ENCODE data around the gene TARS3. TPM values are rescaled to one million over a fixed set of nuclear protein-coding genes. Genes with fewer than 3 reads are reported as not detected.
"Not testable (repeated sequence)": the region's sequence is repeated elsewhere in the genome, so short reads cannot be mapped to it uniquely, and the experiment has no call there.

Gene TARS3
- total RNA-seq (2014; rRNA removed; shearing (Covaris generic)): 10.8 and 10.9 TPM in 2 replicates
- polyA plus RNA-seq (2015; cell fraction: cytosol; rRNA removed): 6.1 and 6.9 TPM in 2 replicates
- polyA plus RNA-seq (2015; cell fraction: nucleus; rRNA removed): 8.5 and 10.8 TPM in 2 replicates

GRCh38 chr15:101723874-101724674 lies at the start of gene TARS3:
TARS3 (minus strand) TSS chr15:101724473; CDS start chr15:101724387, 86 bp downstream.
- in situ Hi-C loops (cut with HindIII; ENCODE audit: low pct_unique_long_range_greater_than_20kb, low sequenced_read_pairs): no loop called here

GRCh38 chr15:101773496-101774100 lies 49.3 kb upstream of the TARS3 start:
- in situ Hi-C loops (cut with HindIII; ENCODE audit: low pct_unique_long_range_greater_than_20kb, low sequenced_read_pairs): no loop called here
- DNase-seq (ENCODE audit: low read depth, low spot score): peak; percentile 17

More at GRCh38 chr15:101723874-101724674, at the start of gene TARS3:
- DNase-seq (ENCODE audit: low read depth, low spot score): peak; percentile 87

GRCh38 chr15:101772921-101773320 lies 48.6 kb upstream of the TARS3 start:
- DNase-seq (ENCODE audit: low read depth, low spot score): no peak
- in situ Hi-C loops (cut with HindIII; ENCODE audit: low pct_unique_long_range_greater_than_20kb, low sequenced_read_pairs): no loop called here

- DNase-seq (ENCODE audit: low read depth, low spot score); in situ Hi-C loops (cut with HindIII; ENCODE audit: low pct_unique_long_range_greater_than_20kb, low sequenced_read_pairs): not testable (repeated sequence)
Measured at GRCh38 chr15:101767083-101767640, 42.9 kb upstream of the TARS3 start.

- no peak for DNase-seq (ENCODE audit: low read depth, low spot score)
- in situ Hi-C loops (cut with HindIII; ENCODE audit: low pct_unique_long_range_greater_than_20kb, low sequenced_read_pairs): no loop called here
Measured at GRCh38 chr15:101765772-101766456, 41.6 kb upstream of the TARS3 start.

- DNase-seq (ENCODE audit: low read depth, low spot score); in situ Hi-C loops (cut with HindIII; ENCODE audit: low pct_unique_long_range_greater_than_20kb, low sequenced_read_pairs): not testable (repeated sequence)
Measured at GRCh38 chr15:101765340-101765671, 41.0 kb upstream of the TARS3 start.

GRCh38 chr15:101764669-101765339 lies 40.5 kb upstream of the TARS3 start:
- DNase-seq (ENCODE audit: low read depth, low spot score); in situ Hi-C loops (cut with HindIII; ENCODE audit: low pct_unique_long_range_greater_than_20kb, low sequenced_read_pairs): not testable (repeated sequence)

- DNase-seq (ENCODE audit: low read depth, low spot score); in situ Hi-C loops (cut with HindIII; ENCODE audit: low pct_unique_long_range_greater_than_20kb, low sequenced_read_pairs): not testable (repeated sequence)
Measured at GRCh38 chr15:101746716-101747082, 22.4 kb upstream of the TARS3 start.

GRCh38 chr15:101734837-101735236 lies 10.6 kb upstream of the TARS3 start:
- in situ Hi-C loops (cut with HindIII; ENCODE audit: low pct_unique_long_range_greater_than_20kb, low sequenced_read_pairs); DNase-seq (ENCODE audit: low read depth, low spot score): not testable (repeated sequence)

GRCh38 chr15:101733545-101733944 lies 9.3 kb upstream of the TARS3 start:
- in situ Hi-C loops (cut with HindIII; ENCODE audit: low pct_unique_long_range_greater_than_20kb, low sequenced_read_pairs): no loop called here
- no peak for DNase-seq (ENCODE audit: low read depth, low spot score)

- DNase-seq (ENCODE audit: low read depth, low spot score): no peak
- in situ Hi-C loops (cut with HindIII; ENCODE audit: low pct_unique_long_range_greater_than_20kb, low sequenced_read_pairs): no loop called here
Measured at GRCh38 chr15:101732772-101733171, 8.5 kb upstream of the TARS3 start.

GRCh38 chr15:101731746-101732145 lies 7.5 kb upstream of the TARS3 start:
- DNase-seq (ENCODE audit: low read depth, low spot score): no peak
- in situ Hi-C loops (cut with HindIII; ENCODE audit: low pct_unique_long_range_greater_than_20kb, low sequenced_read_pairs): no loop called here

- in situ Hi-C loops (cut with HindIII; ENCODE audit: low pct_unique_long_range_greater_than_20kb, low sequenced_read_pairs): no loop called here
- no peak for DNase-seq (ENCODE audit: low read depth, low spot score)
Measured at GRCh38 chr15:101727186-101727585, 2.9 kb upstream of the TARS3 start.

- DNase-seq (ENCODE audit: low read depth, low spot score): no peak
- in situ Hi-C loops (cut with HindIII; ENCODE audit: low pct_unique_long_range_greater_than_20kb, low sequenced_read_pairs): no loop called here
Measured at GRCh38 chr15:101725073-101725472, 800 bp upstream of the TARS3 start.

GRCh38 chr15:101724675-101725005 lies 367 bp upstream of the TARS3 start:
- in situ Hi-C loops (cut with HindIII; ENCODE audit: low pct_unique_long_range_greater_than_20kb, low sequenced_read_pairs): no loop called here
- DNase-seq (ENCODE audit: low read depth, low spot score): no peak

GRCh38 chr15:101723171-101723873 lies 951 bp downstream of the TARS3 start:
- in situ Hi-C loops (cut with HindIII; ENCODE audit: low pct_unique_long_range_greater_than_20kb, low sequenced_read_pairs): no loop called here
- DNase-seq (ENCODE audit: low read depth, low spot score): no peak

- in situ Hi-C loops (cut with HindIII; ENCODE audit: low pct_unique_long_range_greater_than_20kb, low sequenced_read_pairs): no loop called here
- no peak for DNase-seq (ENCODE audit: low read depth, low spot score)
Measured at GRCh38 chr15:101718896-101719295, 5.4 kb downstream of the TARS3 start.
